Bronchus fibroblast of lung (primary cell): ENCODE measurements around the gene MED7. TPM values are rescaled to one million over a fixed set of nuclear protein-coding genes. Genes with fewer than 3 reads are reported as not detected.

Source experiments
- total RNA-seq: library from RNA; depleted of rRNA; stranded (reverse); fragments of >200 nt; gene quantifications from 2 replicates; pipeline ENCODE4 v1.2.3, GENCODE V29; 2015

Gene MED7, protein sequence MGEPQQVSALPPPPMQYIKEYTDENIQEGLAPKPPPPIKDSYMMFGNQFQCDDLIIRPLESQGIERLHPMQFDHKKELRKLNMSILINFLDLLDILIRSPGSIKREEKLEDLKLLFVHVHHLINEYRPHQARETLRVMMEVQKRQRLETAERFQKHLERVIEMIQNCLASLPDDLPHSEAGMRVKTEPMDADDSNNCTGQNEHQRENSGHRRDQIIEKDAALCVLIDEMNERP
- 8.6 TPM in 2 replicates for total RNA-seq

DNA sequence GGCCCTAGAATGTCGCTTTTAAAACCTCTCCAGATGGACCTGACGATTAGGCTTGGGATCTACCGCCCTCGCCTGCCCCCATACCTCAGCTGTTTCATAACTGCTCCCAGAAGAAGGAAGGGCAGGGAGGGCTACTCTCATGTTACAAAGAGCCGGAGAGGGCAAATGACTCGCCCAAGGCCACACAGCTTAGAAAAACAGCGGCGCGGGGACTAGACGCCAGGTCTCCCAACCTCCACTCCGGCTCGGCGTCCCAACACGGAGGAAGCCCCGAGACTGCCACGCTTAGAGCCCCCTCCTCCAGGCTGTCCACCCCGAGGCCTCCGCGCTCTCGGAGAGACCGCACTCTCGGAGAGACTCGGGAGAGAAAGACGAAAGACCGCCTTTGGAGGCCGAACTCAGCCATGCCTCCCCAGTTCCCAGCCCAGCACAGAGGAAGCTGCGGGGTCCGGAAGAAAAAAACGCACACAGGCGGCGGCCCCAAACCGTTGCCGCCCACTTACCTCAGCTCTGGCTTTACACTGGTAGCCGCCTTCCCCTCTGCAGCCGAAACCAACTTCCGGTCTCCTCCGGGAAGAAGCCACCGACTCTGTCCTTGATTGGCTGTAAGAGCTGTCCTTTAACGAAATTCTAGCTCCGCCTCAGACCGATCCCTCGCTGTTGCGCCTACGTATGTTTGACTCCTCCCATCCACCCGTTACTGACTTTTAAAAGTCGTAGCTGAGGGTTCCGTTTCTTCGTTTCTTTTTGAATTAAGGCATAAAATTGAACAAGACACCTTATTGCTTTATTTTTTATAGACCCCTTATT is at the start of gene MED7:
Gene MED7, minus strand, starts transcription at position 549 of the 810 bp plus-strand sequence. CDS start 3,434 bp downstream, outside the sequence.

DNA sequence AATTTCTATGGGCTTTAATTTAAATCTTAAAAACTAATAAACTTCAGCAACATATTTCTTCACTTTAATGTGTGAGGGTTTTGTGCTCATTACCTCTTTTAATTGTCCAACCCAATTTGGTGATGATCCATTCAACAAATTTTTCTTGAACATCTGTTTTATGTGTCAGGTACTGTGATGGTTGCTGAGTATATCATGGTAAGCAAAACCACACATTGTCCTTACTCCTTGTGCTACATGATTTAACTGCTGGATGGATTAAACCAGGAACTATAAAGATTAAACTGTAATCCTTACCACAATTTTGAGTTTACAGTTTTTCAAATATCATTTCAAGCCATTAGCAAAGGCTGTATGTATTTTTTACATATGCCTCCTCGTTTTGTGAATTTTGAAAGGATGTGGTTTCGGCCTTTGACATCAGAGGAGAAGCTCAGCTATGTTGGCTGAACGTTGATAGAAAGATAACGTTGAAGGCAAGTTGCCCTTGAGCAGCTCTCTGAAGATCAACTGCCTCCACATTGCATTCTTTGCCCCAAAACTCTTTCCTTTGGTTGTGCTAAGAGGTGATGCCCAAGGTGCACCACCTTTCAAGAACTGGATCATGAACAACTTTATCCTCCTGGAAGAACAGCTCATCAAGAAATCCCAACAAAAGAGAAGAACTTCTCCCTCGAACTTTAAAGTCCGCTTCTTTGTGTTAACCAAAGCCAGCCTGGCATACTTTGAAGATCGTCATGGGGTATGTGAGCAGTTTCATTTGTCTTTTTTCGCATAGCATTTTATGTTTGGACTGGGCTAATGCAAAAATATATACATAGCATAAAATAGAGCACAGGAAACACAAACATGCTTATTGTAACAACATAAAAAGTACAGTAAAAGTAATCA is 38.0 kb upstream of the MED7 start, which contains the start of gene ITK:
Gene ITK, plus strand, starts transcription at position 467 of the 891 bp plus-strand sequence. Its CDS starts 138 bp downstream, at position 605.

DNA sequence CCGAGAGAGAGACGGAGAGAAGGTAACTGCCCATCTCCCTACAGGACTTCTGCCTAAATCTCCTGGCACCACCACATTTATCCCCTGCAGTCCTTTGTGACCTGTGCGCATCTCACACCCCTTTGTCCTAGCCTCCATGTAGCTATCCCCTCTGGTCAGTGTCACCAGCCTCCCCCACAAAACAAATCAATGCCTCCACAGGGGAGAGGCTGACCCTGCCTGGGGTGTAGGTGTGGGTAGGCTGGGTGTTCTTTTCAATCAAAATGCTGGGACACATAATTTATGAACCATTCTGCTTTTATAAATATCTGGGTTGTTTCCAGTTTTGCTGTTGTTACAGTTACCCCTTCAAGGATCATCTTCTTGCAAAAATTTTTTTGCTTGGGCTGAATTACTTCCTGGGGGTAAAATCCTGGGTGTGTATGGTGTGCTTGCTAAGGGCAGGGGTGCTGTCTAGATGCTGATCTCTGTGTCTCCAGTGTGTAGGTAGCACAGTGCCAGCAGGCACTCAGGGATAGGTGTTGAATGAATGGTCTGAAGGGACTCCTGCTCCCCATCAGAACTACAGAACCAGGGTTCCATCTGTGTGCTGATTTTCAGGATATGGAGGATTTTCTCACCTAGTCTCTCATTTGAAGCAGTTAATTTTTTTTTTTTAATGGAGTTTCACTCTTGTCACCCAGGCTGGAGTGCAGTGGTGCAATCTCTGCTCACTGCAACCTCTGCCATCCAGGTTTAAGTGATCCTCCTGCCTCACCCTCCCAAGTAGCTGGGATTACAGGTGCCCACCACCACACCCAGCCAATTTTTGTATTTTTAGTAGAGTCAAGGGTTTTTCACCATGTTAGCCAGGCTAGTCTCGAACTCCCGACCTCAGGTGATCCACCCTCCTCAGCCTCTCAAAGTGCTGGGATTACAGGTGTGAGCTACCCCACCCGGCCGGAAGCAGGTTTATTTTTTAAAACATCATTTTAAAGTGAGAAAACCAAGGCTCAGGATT is 23.8 kb upstream of the MED7 start, which contains the start of gene GARIN3:
Gene GARIN3, minus strand, starts transcription at position 51 of the 1,000 bp plus-strand sequence. CDS start 96 bp downstream, outside the sequence.

DNA sequence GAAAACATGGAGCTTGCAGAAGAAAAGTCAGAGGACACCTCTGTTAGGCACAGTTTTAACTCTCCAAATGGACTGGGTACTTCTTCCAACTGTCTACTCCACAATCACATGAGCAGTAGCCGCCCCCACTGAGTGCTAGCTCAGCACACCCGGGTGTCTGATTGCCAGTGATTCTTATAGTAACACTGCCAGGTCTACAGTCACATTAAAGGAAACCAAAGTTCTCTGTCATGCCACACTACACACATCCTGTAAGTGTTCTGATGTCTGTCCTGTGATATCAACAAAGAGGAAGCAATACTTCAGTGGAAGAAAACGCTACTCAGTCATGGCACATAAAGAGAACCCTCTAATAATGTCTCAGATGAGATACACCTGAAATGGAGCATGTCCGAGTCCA is 33.7 kb downstream of the MED7 start, which contains the start of gene HAVCR2:
Gene HAVCR2, minus strand, starts transcription at position 69 of the 400 bp plus-strand sequence. Its CDS starts 61 bp downstream, at position 8.

Other genes with a start within 250 kb of the MED7 start
- not detected in 2 replicates for gene TIMD4, start 179.6 kb downstream of the MED7 start, total RNA-seq
- not detected in 2 replicates for gene HAVCR1, start 83.7 kb downstream of the MED7 start, total RNA-seq
- under 0.01 and 0.17 TPM in 2 replicates for gene HAVCR2, start 33.8 kb downstream of the MED7 start, total RNA-seq
- not detected in 2 replicates for gene GARIN3, start 23.4 kb upstream of the MED7 start, total RNA-seq
- gene ITK, start 38.0 kb upstream of the MED7 start, total RNA-seq: not detected in 2 replicates
- 6.7 and 10.3 TPM in 2 replicates for gene CYFIP2, start 123.3 kb upstream of the MED7 start, total RNA-seq